ENCODE results near the gene NHEJ1.

Gene NHEJ1

DNA sequence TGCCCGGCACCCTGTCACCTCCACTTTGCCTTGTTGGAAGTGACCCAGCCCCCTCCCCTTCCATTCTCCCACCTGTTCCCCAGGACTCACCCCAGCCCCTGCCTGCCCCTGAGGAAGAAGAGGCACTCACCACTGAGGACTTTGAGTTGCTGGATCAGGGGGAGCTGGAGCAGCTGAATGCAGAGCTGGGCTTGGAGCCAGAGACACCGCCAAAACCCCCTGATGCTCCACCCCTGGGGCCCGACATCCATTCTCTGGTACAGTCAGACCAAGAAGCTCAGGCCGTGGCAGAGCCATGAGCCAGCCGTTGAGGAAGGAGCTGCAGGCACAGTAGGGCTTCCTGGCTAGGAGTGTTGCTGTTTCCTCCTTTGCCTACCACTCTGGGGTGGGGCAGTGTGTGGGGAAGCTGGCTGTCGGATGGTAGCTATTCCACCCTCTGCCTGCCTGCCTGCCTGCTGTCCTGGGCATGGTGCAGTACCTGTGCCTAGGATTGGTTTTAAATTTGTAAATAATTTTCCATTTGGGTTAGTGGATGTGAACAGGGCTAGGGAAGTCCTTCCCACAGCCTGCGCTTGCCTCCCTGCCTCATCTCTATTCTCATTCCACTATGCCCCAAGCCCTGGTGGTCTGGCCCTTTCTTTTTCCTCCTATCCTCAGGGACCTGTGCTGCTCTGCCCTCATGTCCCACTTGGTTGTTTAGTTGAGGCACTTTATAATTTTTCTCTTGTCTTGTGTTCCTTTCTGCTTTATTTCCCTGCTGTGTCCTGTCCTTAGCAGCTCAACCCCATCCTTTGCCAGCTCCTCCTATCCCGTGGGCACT, 21.9 kb upstream of the NHEJ1 start:
- H4K20me1 ChIP-seq (ENCODE audit: insufficient read depth, low read length): no peaks in the 10 kb centered on the region
- peaks cover 51% of the 10 kb centered on the region for H3K36me3 ChIP-seq (ENCODE audit: insufficient read depth, low read length)
- no peak overlapping the region for H3K27ac ChIP-seq (ENCODE audit: low read depth, low read length, poor library complexity, severe bottlenecking)
- no peaks in the 10 kb centered on the region for H3K27me3 ChIP-seq (ENCODE audit: insufficient read depth, low read length)
- no peak overlapping the region for H3K9ac ChIP-seq (ENCODE audit: low read length)
- peaks cover 15% of the 10 kb centered on the region for H3K4me1 ChIP-seq (ENCODE audit: insufficient read depth, low read length, severe bottlenecking)
- no peak overlapping the region for H3K4me3 ChIP-seq (ENCODE audit: low read depth, low read length, poor library complexity, severe bottlenecking)
- peaks cover 8% of the 10 kb centered on the region; the same call in 1 of the 2 replicates for H3K79me2 ChIP-seq (ENCODE audit: insufficient read depth, low read length)
- H3K4me2 ChIP-seq (ENCODE audit: low read length): no peak overlapping the region
- H2AFZ ChIP-seq (ENCODE audit: low read length): no peak overlapping the region
- no peaks in the 10 kb centered on the region for H3K9me2 ChIP-seq (ENCODE audit: low read depth, low read length)
- H3K9me3 ChIP-seq (ENCODE audit: low read length): no peaks in the 10 kb centered on the region
- H3F3A ChIP-seq (ENCODE audit: insufficient read depth, low read length): no peaks in the 10 kb centered on the region
- TF ChIP-seq EZH2 (IDR thresholded peaks at IDR 0.05; ENCODE audit: borderline replicate concordance, low read length): no peak
- TF ChIP-seq, protein P1, sequence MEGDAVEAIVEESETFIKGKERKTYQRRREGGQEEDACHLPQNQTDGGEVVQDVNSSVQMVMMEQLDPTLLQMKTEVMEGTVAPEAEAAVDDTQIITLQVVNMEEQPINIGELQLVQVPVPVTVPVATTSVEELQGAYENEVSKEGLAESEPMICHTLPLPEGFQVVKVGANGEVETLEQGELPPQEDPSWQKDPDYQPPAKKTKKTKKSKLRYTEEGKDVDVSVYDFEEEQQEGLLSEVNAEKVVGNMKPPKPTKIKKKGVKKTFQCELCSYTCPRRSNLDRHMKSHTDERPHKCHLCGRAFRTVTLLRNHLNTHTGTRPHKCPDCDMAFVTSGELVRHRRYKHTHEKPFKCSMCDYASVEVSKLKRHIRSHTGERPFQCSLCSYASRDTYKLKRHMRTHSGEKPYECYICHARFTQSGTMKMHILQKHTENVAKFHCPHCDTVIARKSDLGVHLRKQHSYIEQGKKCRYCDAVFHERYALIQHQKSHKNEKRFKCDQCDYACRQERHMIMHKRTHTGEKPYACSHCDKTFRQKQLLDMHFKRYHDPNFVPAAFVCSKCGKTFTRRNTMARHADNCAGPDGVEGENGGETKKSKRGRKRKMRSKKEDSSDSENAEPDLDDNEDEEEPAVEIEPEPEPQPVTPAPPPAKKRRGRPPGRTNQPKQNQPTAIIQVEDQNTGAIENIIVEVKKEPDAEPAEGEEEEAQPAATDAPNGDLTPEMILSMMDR (IDR thresholded peaks at IDR 0.05; ENCODE audit: low read length): no peak

DNA sequence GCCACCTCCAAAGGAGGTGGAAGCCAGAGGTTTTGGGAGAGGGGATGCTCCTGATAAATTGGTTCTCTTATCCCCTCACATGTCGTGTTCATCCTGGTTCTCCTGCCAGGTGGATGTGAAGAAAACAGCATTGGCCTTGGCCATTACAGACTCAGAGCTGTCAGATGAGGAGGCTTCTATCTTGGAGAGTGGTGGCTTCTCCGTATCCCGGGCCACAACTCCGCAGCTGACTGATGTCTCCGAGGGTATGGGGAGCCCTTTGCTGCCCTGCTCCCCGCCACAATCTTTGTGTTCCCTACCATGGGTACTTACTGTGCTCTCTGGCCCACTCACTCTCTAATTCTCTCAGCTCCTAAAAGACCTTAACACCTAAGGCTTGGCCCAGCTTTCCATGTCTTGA, 20.9 kb upstream of the NHEJ1 start:
- Histone ChIP-seq H3K4me2 (ENCODE audit: low read length) (no peak overlapping the region), H3K79me2 (ENCODE audit: insufficient read depth, low read length) (peaks cover 8% of the 10 kb centered on the region; the same call in 1 of the 2 replicates), H3K9ac (ENCODE audit: low read length) (no peak overlapping the region), H2AFZ (ENCODE audit: low read length) (no peak overlapping the region), H3F3A (ENCODE audit: insufficient read depth, low read length) (no peaks in the 10 kb centered on the region; the same call in 1 of the 2 replicates), H3K4me1 (ENCODE audit: insufficient read depth, low read length, severe bottlenecking) (peaks cover 15% of the 10 kb centered on the region), H3K27me3 (ENCODE audit: insufficient read depth, low read length) (no peaks in the 10 kb centered on the region), H3K9me2 (ENCODE audit: low read depth, low read length) (no peaks in the 10 kb centered on the region), H4K20me1 (ENCODE audit: insufficient read depth, low read length) (no peaks in the 10 kb centered on the region), H3K27ac (ENCODE audit: low read depth, low read length, poor library complexity, severe bottlenecking) (no peak overlapping the region), H3K9me3 (ENCODE audit: low read length) (no peaks in the 10 kb centered on the region), H3K4me3 (ENCODE audit: low read depth, low read length, poor library complexity, severe bottlenecking) (no peak overlapping the region), H3K36me3 (ENCODE audit: insufficient read depth, low read length) (peaks cover 51% of the 10 kb centered on the region)
- TF ChIP-seq, protein P1 (IDR thresholded peaks at IDR 0.05; ENCODE audit: low read length): no peak
- no peak for TF ChIP-seq EZH2 (IDR thresholded peaks at IDR 0.05; ENCODE audit: borderline replicate concordance, low read length)

GRCh38 chr2:219180961-219181360, 20.3 kb upstream of the NHEJ1 start:
- H2AFZ ChIP-seq (ENCODE audit: low read length): no peak overlapping the region
- H3K36me3 ChIP-seq (ENCODE audit: insufficient read depth, low read length): peaks cover 51% of the 10 kb centered on the region
- no peak overlapping the region for H3K4me2 ChIP-seq (ENCODE audit: low read length)
- H3K27me3 ChIP-seq (ENCODE audit: insufficient read depth, low read length): no peaks in the 10 kb centered on the region
- peaks cover 8% of the 10 kb centered on the region; the same call in 1 of the 2 replicates for H3K79me2 ChIP-seq (ENCODE audit: insufficient read depth, low read length)
- no peak overlapping the region for H3K4me3 ChIP-seq (ENCODE audit: low read depth, low read length, poor library complexity, severe bottlenecking)
- H3F3A ChIP-seq (ENCODE audit: insufficient read depth, low read length): no peaks in the 10 kb centered on the region; the same call in 1 of the 2 replicates
- no peaks in the 10 kb centered on the region for H4K20me1 ChIP-seq (ENCODE audit: insufficient read depth, low read length)
- H3K9me2 ChIP-seq (ENCODE audit: low read depth, low read length): no peaks in the 10 kb centered on the region
- no peak overlapping the region for H3K27ac ChIP-seq (ENCODE audit: low read depth, low read length, poor library complexity, severe bottlenecking)
- H3K9me3 ChIP-seq (ENCODE audit: low read length): no peaks in the 10 kb centered on the region
- no peak overlapping the region for H3K9ac ChIP-seq (ENCODE audit: low read length)
- TF ChIP-seq, protein P1 (IDR thresholded peaks at IDR 0.05; ENCODE audit: low read length): no peak
- TF ChIP-seq EZH2 (IDR thresholded peaks at IDR 0.05; ENCODE audit: borderline replicate concordance, low read length): no peak
- peaks cover 19% of the 10 kb centered on the region for H3K4me1 ChIP-seq (ENCODE audit: insufficient read depth, low read length, severe bottlenecking)

All from OCI-LY1 (cell line).